ENCODE results near the gene ARHGEF7. TPM values are rescaled to one million over a fixed set of nuclear protein-coding genes. Genes with fewer than 3 reads are reported as not detected.

Gene ARHGEF7
- total RNA-seq, 1 donor from 2014 or later: 95.7 TPM

DNA sequence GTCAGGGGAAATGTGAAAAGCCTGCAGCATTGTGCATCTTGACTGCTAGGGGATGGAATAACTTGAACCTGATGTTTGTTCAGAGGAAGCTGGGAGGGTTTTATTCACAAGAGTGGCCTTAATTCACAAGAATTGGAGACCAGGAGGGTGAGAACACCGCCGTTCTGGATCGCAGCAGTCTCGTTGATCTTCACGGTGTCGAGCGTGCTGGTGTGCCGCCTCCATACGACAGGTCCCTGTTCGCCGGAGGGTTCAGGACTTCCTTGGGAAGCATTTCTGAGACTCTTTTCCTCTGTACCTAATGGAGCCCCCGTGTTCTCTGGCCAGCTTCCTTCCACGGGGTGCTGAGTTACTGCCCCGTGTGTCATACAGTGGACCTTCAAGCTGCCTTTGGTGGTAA lies 66.9 kb downstream of the ARHGEF7 start:
- DNase-seq: no peak
- ChIA-PET CTCF (interaction anchor here (1.2 to 4.6 kb wide), 2 partner anchors 33 to 43 kb away, joined by 3 to 22 read pairs; no protein-coding TSS in a partner anchor), POLR2A (no interaction called here)
- Mint-ChIP-seq H3K27me3 (no peaks in the 10 kb centered on the region), H3K4me3 (no peak overlapping the region), H3K27ac (peak overlapping the region; percentile 68), H3K36me3 (ENCODE audit: low read depth) (peaks cover 25% of the 10 kb centered on the region), H3K4me1 (peaks cover 96% of the 10 kb centered on the region), H3K9me3 (no peaks in the 10 kb centered on the region)
- no peak for TF ChIP-seq CTCF (IDR thresholded peaks at IDR 0.05)
- ATAC-seq (ENCODE audit: low read depth): no peak
- intact Hi-C loops (cut with micrococcal nuclease): no loop called here

- Mint-ChIP-seq H3K4me3 (no peak overlapping the region), H3K27me3 (no peaks in the 10 kb centered on the region), H3K36me3 (ENCODE audit: low read depth) (peaks cover 15% of the 10 kb centered on the region), H3K9me3 (no peaks in the 10 kb centered on the region), H3K4me1 (peaks cover 96% of the 10 kb centered on the region), H3K27ac (peak overlapping the region; percentile 73)
- intact Hi-C loops (cut with micrococcal nuclease): no loop called here
- no peak for ATAC-seq (ENCODE audit: low read depth)
- no peak for TF ChIP-seq CTCF (IDR thresholded peaks at IDR 0.05)
- POLR2A ChIA-PET: interaction anchor here (1.0 kb wide), 1 partner anchor 468 kb away, joined by 3 read pairs; no protein-coding TSS in a partner anchor
- CTCF ChIA-PET: interaction anchor here (1.2 to 4.6 kb wide), 3 partner anchors 32 to 116 kb away, joined by 3 to 22 read pairs (median 16); no protein-coding TSS in a partner anchor
- no peak for DNase-seq
Measured at GRCh38 chr13:111183087-111183645, 68.1 kb downstream of the ARHGEF7 start.

DNA sequence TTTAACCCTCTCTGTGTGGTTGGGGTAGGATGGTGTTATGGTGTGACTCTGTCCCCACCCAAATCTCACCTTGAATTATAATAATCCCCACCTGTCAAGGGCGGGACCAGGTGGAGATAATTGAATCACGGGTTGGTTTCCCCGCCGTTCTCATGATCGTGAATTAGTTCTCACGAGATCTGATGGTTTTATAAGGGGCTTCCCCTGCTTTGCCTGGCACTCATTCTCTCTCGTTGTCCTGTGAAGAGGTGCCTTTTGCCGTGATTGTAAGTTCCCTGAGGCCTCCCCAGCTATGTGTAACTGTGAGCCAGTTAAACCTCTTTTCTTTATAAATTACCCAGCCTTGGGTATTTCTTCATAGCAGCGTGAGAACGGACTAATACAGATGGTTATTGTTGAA lies 68.8 kb downstream of the ARHGEF7 start:
- CTCF ChIA-PET: interaction anchor here (1.0 to 4.6 kb wide), 3 partner anchors 21 to 117 kb away, joined by 3 to 22 read pairs (median 16); no protein-coding TSS in a partner anchor
- Mint-ChIP-seq H3K27ac (peak overlapping the region; percentile 94), H3K4me3 (peak overlapping the region; percentile 80), H3K4me1 (peaks cover 98% of the 10 kb centered on the region), H3K9me3 (no peaks in the 10 kb centered on the region), H3K36me3 (ENCODE audit: low read depth) (peaks cover 20% of the 10 kb centered on the region), H3K27me3 (no peaks in the 10 kb centered on the region)
- intact Hi-C loops (cut with micrococcal nuclease): loop anchor here (1.0 to 2.0 kb wide), 7 partner anchors 17 to 508 kb away; partner anchors contain the start of gene ANKRD10
- DNase-seq: no peak
- no peak for ATAC-seq (ENCODE audit: low read depth)
- no peak for TF ChIP-seq CTCF (IDR thresholded peaks at IDR 0.05)
- POLR2A ChIA-PET: interaction anchor here (0.9 to 2.3 kb wide), 5 partner anchors 19 to 472 kb away, joined by 3 to 21 read pairs (median 3); partner anchors contain the start of gene ANKRD10

GRCh38 chr13:111184458-111185401 lies 69.6 kb downstream of the ARHGEF7 start:
- peak; percentile 89 for ATAC-seq (ENCODE audit: low read depth)
- TF ChIP-seq CTCF (IDR thresholded peaks at IDR 0.05): no peak
- CTCF ChIA-PET: interaction anchor here (0.6 to 4.6 kb wide), 6 partner anchors 18 to 117 kb away, joined by 3 to 22 read pairs (median 5); no protein-coding TSS in a partner anchor
- no peaks in the 10 kb centered on the region for H3K9me3 Mint-ChIP-seq
- H3K27me3 Mint-ChIP-seq: no peaks in the 10 kb centered on the region
- peaks cover 18% of the 10 kb centered on the region for H3K36me3 Mint-ChIP-seq (ENCODE audit: low read depth)
- POLR2A ChIA-PET: interaction anchor here (0.6 to 2.3 kb wide), 14 partner anchors 14 to 540 kb away, joined by 3 to 21 read pairs (median 5); partner anchors contain the start of gene ANKRD10
- peak overlapping the region; percentile 94 for H3K27ac Mint-ChIP-seq
- intact Hi-C loops (cut with micrococcal nuclease): loop anchor here (1.0 to 2.0 kb wide), 10 partner anchors 7 to 508 kb away; partner anchors contain the start of gene ANKRD10
- DNase-seq: peak; percentile 60
- peaks cover 99% of the 10 kb centered on the region for H3K4me1 Mint-ChIP-seq
- H3K4me3 Mint-ChIP-seq: peak overlapping the region; percentile 80

Data from activated B cell treated with CpG ODN at 0.5 μM for 24 hours (primary cell).